Subcutaneous abdominal adipose tissue (tissue), 5 donors: ENCODE measurements around the gene POLR1A.

Experiments used
- H3K27ac ChIP-seq: one replicate; pipeline ENCODE4 v1.7.0; 2013; ENCODE audit warnings: low read depth, mild to moderate bottlenecking, inconsistent platforms, low read length, moderate library complexity
- H3K27me3 ChIP-seq, 5 donors: one replicate each; pipeline ENCODE4 v1.7.0; 2013; ENCODE audit warnings: low read length in 5 of 5, inconsistent platforms in 1 of 5; ENCODE audit not compliant: control insufficient read depth in 5 of 5, insufficient read depth in 4 of 5
- H3K36me3 ChIP-seq, 5 donors: one replicate each; pipeline ENCODE4 v1.7.0; 2013; ENCODE audit warnings: low read length in 5 of 5; ENCODE audit not compliant: control insufficient read depth in 5 of 5, insufficient read depth in 5 of 5
- H3K4me1 ChIP-seq, 5 donors: one replicate each; pipeline ENCODE4 v1.7.0; 2013; ENCODE audit warnings: low read length in 5 of 5, mild to moderate bottlenecking in 3 of 5, moderate library complexity in 1 of 5; ENCODE audit not compliant: control insufficient read depth in 5 of 5, insufficient read depth in 5 of 5
- H3K4me3 ChIP-seq, 5 donors: one replicate each; pipeline ENCODE4 v1.7.0; 2013; ENCODE audit warnings: low read length in 5 of 5, low read depth in 1 of 5
- H3K9ac ChIP-seq, 5 donors: one replicate each; pipeline ENCODE4 v1.7.0; 2013; ENCODE audit warnings: low read length in 5 of 5, mild to moderate bottlenecking in 4 of 5, moderate library complexity in 3 of 5
- H3K9me3 ChIP-seq, 5 donors: one replicate each; pipeline ENCODE4 v1.7.0; 2013; ENCODE audit warnings: low read length in 5 of 5; ENCODE audit not compliant: control insufficient read depth in 5 of 5
- donor health status: healthy.
- donor health status: healthy.
- donor health status: healthy.
- donor health status: healthy.
- donor health status: healthy.

Gene POLR1A

DNA sequence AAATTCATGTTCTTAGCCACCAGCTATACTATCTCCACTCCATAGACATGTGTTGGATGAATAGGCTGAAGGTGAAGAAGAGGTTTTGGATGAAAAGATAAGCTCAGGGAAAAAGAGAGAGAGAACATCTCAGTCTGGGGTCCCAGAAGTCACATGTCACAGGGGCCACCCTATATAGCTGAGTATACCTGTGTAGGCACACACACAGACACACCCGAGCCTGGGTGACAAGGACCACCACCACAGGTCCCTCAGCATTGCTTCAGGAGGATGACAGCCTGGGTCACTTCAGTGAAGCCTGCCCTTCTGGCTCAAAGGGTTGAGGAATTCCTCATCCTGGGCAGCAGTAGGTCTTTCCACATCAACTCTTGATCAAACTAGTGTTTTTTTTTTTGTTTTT is 56.2 kb downstream of the POLR1A start:
- H3K27ac ChIP-seq = no peak overlapping the region
- H3K27me3 ChIP-seq = no peaks in the 10 kb centered on the region
- H3K36me3 ChIP-seq = peaks cover 0 to 71% (median 65%) of the 10 kb centered on the region in 5 donors
- no peak overlapping the region for H3K9ac ChIP-seq
- H3K9me3 ChIP-seq = no peaks in the 10 kb centered on the region
- H3K4me1 ChIP-seq = peaks cover 0 to 39% (median 28%) of the 10 kb centered on the region in 5 donors
- H3K4me3 ChIP-seq = no peak overlapping the region

DNA sequence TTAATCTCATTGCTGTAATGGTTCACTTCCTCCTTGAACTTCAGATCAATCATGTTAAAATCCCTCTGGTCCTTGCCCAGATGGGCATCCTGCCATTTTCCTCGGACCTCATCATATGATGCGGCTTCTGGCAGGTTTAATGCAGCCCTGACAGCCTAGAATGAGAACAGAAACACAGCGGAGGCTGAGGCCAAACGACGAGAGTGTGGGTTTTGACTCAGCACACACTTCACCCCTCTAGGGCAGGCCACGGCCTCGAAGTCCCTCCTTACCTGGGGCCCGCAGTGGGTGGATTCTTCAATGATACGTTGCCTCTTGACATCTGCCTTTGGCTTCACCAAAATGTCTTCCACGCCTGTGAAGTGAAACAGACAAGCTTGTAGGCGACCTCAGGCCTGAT is 56.8 kb downstream of the POLR1A start:
- Histone ChIP-seq H3K9ac (peak overlapping the region in 1 of 5 donors; percentile 44), H3K9me3 (no peaks in the 10 kb centered on the region), H3K4me3 (no peak overlapping the region), H3K36me3 (peaks cover 0 to 76% (median 69%) of the 10 kb centered on the region in 5 donors), H3K4me1 (peaks cover 0 to 35% (median 26%) of the 10 kb centered on the region in 5 donors), H3K27ac (no peak overlapping the region), H3K27me3 (no peaks in the 10 kb centered on the region)

DNA sequence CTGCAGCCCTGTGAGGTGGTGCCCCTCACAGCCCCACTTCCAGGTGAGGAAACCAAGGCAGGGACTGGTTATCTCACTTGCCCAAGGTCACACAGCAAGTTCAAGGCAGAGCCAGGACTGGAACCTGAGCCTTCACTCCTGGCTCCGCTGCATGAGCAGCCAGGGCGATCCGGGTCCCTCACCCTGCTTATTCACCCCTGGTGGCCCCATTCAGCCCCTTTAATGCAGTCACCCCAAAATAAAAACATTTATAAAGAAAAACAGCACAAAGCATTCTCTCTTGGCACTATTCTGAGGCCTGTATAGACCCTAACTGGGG is 57.3 kb downstream of the POLR1A start:
- no peak overlapping the region for H3K9ac ChIP-seq
- peaks cover 0 to 29% (median 20%) of the 10 kb centered on the region in 5 donors for H3K4me1 ChIP-seq
- H3K36me3 ChIP-seq = peaks cover 0 to 76% (median 69%) of the 10 kb centered on the region in 5 donors
- H3K9me3 ChIP-seq = no peaks in the 10 kb centered on the region
- no peak overlapping the region for H3K4me3 ChIP-seq
- H3K27ac ChIP-seq = no peak overlapping the region
- no peaks in the 10 kb centered on the region for H3K27me3 ChIP-seq

DNA sequence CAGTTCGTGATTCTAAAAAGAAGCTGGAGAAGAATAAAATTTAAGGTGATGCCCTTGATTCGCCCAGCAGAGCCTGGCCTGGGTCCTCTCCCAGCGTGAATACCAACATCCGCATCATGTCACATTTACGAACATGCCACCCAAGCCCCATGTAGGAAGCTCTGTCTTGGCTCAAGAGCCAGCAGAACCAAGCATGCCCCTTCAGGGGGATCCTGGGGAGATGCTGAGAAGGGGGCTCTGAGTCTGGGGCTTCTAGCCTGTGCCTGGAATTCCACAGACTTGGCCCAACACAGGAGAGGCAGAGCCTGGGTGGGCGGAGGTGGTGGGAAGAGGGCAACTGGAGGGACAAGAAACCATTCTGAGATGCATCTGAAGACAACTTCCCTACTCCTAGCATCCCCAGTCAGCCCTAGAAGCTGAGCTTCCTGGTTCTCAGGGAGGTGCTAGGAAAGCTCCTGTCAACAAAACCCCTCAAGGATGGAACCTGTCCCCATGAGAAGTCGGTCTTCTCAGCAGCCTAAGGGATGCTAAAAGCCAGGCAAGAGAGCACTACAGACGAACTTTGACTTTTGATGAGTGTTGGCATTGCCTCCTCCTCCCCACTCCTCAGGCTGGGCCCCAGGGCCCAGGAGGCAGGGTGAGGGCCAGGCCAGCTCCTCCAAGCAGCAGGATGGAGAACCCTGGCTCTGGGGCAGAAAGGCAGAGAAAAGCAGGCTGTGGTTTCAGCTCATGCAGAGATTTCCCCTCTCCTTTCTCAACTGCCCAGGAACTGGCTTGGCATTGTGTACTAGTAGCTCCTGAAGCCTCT is 57.9 kb downstream of the POLR1A start:
- Histone ChIP-seq H3K36me3 (peaks cover 0 to 77% (median 70%) of the 10 kb centered on the region in 5 donors), H3K9ac (no peak overlapping the region), H3K9me3 (no peaks in the 10 kb centered on the region), H3K4me3 (no peak overlapping the region), H3K27me3 (no peaks in the 10 kb centered on the region), H3K27ac (no peak overlapping the region), H3K4me1 (peaks cover 0 to 28% (median 17%) of the 10 kb centered on the region in 5 donors)

DNA sequence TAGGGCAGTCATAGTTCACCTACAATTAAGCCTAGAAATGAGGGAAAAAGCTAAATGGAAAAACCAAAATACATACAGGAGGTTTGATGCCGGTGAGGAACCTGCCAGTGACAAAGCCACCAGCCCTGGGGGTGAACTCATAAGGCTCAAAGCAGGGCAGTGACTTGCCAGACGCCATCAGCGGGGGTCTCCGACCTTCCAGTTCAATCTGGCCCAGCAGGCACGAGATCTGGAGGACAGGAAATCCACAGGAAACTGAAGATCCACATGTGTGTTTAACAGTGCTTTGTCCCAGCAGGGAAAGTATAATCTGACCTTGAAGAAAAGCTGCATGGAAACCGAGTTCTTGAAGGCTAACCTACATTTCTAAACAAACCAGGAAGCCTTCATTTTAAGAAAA is 60.1 kb downstream of the POLR1A start:
- Histone ChIP-seq H3K9me3 (no peaks in the 10 kb centered on the region), H3K9ac (no peak overlapping the region), H3K36me3 (peaks cover 0 to 84% (median 76%) of the 10 kb centered on the region in 5 donors), H3K4me3 (no peak overlapping the region), H3K27me3 (no peaks in the 10 kb centered on the region), H3K4me1 (peaks cover 0 to 28% (median 17%) of the 10 kb centered on the region in 5 donors), H3K27ac (no peak overlapping the region)

DNA sequence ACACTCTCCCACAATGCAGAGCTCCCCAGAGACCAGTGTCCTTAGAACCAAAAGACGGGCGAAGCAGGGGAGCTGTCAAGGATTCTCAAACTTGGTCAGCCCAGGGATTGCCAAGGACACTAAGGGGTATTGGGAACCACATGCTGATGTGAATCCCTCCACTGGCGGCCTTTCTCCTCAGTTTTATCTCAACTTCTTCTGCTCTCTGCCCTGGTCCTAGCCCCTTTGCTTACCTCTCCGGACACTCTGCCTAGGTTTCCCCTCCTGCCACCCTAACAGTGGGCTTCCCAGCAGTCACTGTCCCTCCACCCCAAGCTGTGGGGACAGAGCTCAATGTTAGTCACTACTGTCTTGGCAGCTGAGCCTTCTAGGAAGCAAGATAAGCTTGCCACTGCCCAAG is 61.1 kb downstream of the POLR1A start:
- Histone ChIP-seq H3K27me3 (no peaks in the 10 kb centered on the region), H3K4me3 (no peak overlapping the region), H3K36me3 (peaks cover 0 to 84% (median 81%) of the 10 kb centered on the region in 5 donors), H3K9ac (no peak overlapping the region), H3K4me1 (peaks cover 0 to 28% (median 13%) of the 10 kb centered on the region in 5 donors), H3K9me3 (no peaks in the 10 kb centered on the region), H3K27ac (no peak overlapping the region)

DNA sequence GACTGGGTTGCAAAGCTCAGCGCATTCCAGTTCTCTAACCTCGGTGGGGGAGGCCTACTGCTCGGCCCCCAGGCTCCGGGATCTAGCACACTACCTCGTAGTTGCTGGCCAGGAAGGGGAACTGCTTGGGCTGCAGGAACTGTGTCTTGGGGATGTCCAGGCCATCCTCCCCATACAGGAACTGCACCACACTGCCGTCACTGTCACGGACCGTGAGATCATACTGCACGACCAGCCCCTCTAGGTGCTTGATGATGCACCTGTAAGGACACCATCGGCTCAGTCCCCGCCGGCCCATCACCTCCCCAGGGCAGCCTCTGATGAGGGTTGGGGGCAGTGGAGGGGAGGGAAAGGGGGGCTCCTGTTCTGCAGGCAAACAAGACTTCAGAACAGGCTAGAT is 61.6 kb downstream of the POLR1A start:
- Histone ChIP-seq H3K9me3 (no peaks in the 10 kb centered on the region), H3K9ac (no peak overlapping the region), H3K27me3 (no peaks in the 10 kb centered on the region), H3K4me1 (peaks cover 0 to 34% (median 16%) of the 10 kb centered on the region in 5 donors), H3K27ac (no peak overlapping the region), H3K36me3 (peaks cover 0 to 82% (median 81%) of the 10 kb centered on the region in 5 donors), H3K4me3 (no peak overlapping the region)

DNA sequence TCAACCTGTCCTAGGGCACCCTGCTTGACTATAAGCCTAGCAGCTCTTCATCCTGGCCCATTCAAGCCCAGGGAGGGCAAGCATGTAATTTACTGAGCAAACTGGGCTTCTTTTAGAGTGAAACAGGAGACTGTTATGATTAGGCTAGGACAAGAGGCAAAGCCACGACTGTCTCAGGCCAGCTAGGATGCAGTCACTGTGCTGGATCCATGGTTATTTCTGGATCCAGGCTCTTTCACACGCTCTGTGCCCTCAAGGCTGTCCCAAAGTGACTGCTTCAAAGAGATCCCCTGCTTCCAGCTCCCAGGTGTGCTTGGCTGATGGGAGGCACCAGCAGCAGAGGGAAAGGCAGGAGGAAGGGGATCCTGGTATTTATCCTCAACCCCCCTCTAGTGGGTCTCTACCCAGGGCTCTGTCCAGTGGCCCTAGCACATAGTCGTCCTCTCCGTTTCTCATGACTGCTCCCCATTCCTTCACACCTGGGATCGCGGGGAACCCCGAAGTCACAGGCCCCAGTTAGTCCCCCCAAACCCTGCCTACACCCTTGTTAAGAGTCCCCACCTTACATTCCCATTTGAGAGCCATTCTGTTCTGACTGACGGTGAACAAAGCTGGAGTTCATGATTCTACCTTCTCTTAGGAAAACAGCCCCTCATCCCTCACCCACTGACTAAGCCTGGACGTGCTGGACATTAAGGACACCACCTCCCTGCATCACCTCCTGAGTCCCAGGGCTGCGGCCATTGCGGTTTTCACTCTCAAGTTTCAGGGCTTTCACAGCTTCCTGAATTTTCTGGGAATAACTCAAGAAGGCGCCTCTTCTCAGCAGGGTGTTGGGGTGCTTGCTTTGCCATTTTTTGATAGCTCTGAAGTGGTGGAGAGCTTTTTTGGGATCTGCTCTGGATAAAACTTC is 63.2 kb downstream of the POLR1A start:
- Histone ChIP-seq H3K4me3 (no peak overlapping the region), H3K9ac (no peak overlapping the region), H3K36me3 (peaks cover 0 to 77% (median 72%) of the 10 kb centered on the region in 5 donors), H3K4me1 (peaks cover 14 to 45% (median 31%) of the 10 kb centered on the region in 5 donors), H3K27ac (no peak overlapping the region), H3K27me3 (no peaks in the 10 kb centered on the region), H3K9me3 (no peaks in the 10 kb centered on the region)

DNA sequence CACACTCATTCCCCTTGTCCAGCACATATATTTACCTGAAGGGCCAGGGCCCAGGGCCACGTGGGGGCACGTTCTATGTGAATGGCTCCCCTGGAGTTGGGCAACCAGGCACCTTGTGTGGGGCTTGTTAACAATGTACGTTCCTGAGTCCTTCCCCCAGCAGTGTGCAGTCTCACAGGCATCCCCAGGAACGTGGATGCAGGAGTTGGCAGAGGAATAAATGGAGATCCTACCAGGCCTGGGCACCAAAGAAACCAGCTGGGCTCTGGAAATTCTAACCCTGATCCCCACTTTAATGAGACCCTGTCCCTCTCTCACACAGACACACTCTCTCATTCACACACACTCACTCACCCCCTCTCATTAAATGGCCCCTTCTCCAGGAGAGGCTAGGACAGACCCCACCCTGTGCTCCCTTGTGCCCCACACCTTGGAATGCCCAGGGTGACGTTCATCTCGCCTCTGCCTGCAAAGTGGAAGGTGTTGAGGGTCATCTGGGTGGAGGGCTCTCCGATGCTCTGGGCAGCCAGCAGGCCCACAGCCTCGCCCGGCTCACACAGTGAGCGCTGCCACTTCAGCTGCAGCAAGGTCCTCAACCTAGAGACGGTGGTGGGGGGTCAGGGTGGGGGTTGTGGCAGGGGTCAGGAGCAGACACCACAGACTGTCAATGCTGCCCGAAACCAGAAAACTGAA is 65.6 kb downstream of the POLR1A start:
- H3K9me3 ChIP-seq = no peaks in the 10 kb centered on the region
- H3K4me1 ChIP-seq = peaks cover 24 to 48% (median 41%) of the 10 kb centered on the region in 5 donors
- H3K4me3 ChIP-seq = no peak overlapping the region
- H3K9ac ChIP-seq = no peak overlapping the region
- H3K36me3 ChIP-seq = peaks cover 0 to 66% (median 58%) of the 10 kb centered on the region in 5 donors
- H3K27me3 ChIP-seq = no peaks in the 10 kb centered on the region
- no peak overlapping the region for H3K27ac ChIP-seq
